Measurements from ENCODE around the gene LEAP2.

DNA sequence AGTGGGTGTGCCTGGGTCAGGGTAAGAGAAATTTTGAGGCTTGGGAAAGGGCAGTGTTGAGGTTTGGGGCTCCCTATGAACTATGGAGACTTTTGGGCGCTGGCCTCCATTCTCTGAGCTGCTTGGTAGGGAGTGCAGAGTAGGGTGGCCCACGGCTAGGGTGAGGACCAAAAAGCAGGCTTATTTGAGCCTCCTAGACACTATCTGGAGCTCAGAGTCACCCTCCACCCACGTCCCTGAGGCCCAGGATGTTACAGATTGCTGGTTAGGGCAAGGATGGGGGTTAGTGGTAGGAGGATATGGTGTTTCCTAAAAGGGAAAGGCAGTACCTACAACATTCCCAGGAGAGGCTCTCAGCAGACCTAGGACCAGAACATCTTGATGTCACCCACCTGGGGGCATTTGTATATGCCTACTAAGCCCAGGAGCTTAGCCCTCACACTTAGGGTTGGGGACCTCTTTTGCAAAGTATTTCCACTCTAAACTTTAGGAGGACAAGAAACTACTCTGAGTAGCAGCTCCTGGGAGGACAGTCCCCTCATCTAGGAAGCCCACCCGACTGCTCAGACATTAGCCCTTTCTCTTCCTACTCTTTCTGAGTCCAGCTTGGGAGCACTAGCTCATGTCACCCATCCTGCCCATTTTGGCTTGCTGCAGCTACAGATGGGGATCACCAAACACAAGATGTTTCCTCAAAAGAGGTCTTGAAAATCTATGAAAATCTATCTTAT, 45.4 kb upstream of the LEAP2 start:
- TF ChIP-seq, protein P1, sequence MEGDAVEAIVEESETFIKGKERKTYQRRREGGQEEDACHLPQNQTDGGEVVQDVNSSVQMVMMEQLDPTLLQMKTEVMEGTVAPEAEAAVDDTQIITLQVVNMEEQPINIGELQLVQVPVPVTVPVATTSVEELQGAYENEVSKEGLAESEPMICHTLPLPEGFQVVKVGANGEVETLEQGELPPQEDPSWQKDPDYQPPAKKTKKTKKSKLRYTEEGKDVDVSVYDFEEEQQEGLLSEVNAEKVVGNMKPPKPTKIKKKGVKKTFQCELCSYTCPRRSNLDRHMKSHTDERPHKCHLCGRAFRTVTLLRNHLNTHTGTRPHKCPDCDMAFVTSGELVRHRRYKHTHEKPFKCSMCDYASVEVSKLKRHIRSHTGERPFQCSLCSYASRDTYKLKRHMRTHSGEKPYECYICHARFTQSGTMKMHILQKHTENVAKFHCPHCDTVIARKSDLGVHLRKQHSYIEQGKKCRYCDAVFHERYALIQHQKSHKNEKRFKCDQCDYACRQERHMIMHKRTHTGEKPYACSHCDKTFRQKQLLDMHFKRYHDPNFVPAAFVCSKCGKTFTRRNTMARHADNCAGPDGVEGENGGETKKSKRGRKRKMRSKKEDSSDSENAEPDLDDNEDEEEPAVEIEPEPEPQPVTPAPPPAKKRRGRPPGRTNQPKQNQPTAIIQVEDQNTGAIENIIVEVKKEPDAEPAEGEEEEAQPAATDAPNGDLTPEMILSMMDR (IDR thresholded peaks at IDR 0.05; ENCODE audit: insufficient read depth, low read depth, low read length): no peak
- no peak for TF ChIP-seq EZH2 (IDR thresholded peaks at IDR 0.05; ENCODE audit: insufficient read depth, low read length)
